ENCODE results near the gene MAMDC4. TPM values are rescaled to one million over a fixed set of nuclear protein-coding genes. Genes with fewer than 3 reads are reported as not detected.
A peak's percentile ranks its signal among the peaks of the same experiment; 100 is the strongest.
"Not testable (repeated sequence)": the region's sequence is repeated elsewhere in the genome, so short reads cannot be mapped to it uniquely, and the experiment has no call there.

MAMDC4 gene
- total and polyA plus RNA-seq, 7 donors, result 0.71 to 25.3 (median 2.4) TPM

DNA sequence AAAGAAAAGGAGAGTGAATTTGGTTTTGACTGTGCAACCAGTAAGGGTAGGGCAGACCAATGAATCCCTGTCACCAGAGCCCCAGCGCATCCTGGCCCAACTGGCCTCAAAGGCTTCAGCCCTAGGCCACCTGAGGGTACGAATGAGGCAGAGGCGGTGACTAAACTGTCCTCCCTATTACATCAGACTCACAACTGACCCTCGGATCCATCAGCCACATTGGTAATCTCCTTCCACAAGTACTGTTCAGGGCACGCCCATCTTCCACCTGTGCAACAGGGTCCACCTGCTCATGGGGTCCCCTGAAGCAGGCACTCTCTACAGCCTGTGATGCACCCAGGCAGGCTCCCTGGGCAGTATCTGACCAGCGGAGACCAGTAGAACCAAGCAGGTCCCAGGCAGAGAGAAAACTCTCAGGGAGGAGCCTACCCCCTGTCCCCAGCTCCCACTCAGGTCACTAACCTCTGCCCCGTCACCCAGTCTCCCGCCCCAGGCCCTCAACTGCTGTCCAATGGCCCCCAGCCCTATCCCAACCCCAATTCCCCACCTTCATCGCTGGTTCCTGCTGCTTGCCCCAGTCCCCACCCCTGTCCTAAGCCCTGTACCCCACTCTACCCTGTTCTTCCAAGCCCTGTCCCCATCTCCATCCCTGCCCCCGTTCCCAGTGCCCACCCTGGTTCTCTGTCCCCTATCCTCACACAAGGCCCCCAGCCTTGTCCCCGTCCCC lies 13.1 kb downstream of the MAMDC4 start:
- Histone ChIP-seq H3K4me3 (peak overlapping the region; percentile 93 to 100 (median 100)), H3K9me3 (no peaks in the 10 kb centered on the region), H3K36me3 (peaks cover 21 to 38% (median 31%) of the 10 kb centered on the region in 4 donors), H3K27ac (peak overlapping the region; percentile 90 to 97 (median 94)), H3K27me3 (no peaks in the 10 kb centered on the region), H3K4me1 (peaks cover 0 to 29% (median 21%) of the 10 kb centered on the region in 4 donors)
- no peak for DNase-seq
- WGBS, 2 donors, result 46 to 61% methylated on average over 11 of the region's 11 CpGs
- intact Hi-C loops (cut with DNase I), result loop anchor here (2.0 to 5.0 kb wide), 3 partner anchors 14 to 73 kb away; partner anchors contain the start of genes TMEM141 and TRAF2
- TF ChIP-seq POLR2AphosphoS5 (IDR thresholded peaks at IDR 0.05), result no peak
- no peak for TF ChIP-seq EP300 (IDR thresholded peaks at IDR 0.05)
- TF ChIP-seq, protein P1, sequence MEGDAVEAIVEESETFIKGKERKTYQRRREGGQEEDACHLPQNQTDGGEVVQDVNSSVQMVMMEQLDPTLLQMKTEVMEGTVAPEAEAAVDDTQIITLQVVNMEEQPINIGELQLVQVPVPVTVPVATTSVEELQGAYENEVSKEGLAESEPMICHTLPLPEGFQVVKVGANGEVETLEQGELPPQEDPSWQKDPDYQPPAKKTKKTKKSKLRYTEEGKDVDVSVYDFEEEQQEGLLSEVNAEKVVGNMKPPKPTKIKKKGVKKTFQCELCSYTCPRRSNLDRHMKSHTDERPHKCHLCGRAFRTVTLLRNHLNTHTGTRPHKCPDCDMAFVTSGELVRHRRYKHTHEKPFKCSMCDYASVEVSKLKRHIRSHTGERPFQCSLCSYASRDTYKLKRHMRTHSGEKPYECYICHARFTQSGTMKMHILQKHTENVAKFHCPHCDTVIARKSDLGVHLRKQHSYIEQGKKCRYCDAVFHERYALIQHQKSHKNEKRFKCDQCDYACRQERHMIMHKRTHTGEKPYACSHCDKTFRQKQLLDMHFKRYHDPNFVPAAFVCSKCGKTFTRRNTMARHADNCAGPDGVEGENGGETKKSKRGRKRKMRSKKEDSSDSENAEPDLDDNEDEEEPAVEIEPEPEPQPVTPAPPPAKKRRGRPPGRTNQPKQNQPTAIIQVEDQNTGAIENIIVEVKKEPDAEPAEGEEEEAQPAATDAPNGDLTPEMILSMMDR (IDR thresholded peaks at IDR 0.05), result no peak
- TF ChIP-seq POLR2A (IDR thresholded peaks at IDR 0.05), result no peak

DNA sequence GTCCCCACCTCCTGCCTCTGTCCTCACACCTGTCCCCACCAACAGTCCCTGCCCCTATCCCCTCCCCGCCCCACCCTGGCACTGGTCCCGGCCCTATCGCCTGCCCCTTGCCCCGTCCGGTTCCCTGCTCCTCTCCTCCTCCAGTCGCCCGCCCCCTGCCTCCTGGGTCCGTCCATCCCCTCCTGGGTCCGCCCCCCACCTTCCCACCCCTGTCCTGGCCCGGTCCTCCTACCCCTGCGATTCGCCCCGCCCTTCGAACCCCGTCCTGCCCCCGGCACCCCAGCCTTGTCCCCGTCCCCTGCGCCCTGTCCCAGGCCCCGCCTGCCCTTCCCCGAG lies 13.6 kb downstream of the MAMDC4 start:
- peak overlapping the region; percentile 93 to 100 (median 100) for H3K4me3 ChIP-seq
- intact Hi-C loops (cut with DNase I), result loop anchor here (1.0 to 5.0 kb wide), 4 partner anchors 15 to 79 kb away; partner anchors contain the start of genes FBXW5, TMEM141 and TRAF2
- H3K36me3 ChIP-seq, result peaks cover 21 to 33% (median 29%) of the 10 kb centered on the region in 4 donors
- TF ChIP-seq POLR2A (IDR thresholded peaks at IDR 0.05) (no peak), EP300 (IDR thresholded peaks at IDR 0.05) (no peak), POLR2AphosphoS5 (IDR thresholded peaks at IDR 0.05) (no peak)
- TF ChIP-seq, protein P1 (IDR thresholded peaks at IDR 0.05), result no peak
- peak; percentile 74 for DNase-seq
- H3K27me3 ChIP-seq, result no peaks in the 10 kb centered on the region
- peaks cover 0 to 29% (median 21%) of the 10 kb centered on the region in 4 donors for H3K4me1 ChIP-seq
- H3K9me3 ChIP-seq, result no peaks in the 10 kb centered on the region
- WGBS, 2 donors, result 2% methylated on average over 20 of the region's 20 CpGs
- H3K27ac ChIP-seq, result peak overlapping the region; percentile 90 to 97 (median 94)

DNA sequence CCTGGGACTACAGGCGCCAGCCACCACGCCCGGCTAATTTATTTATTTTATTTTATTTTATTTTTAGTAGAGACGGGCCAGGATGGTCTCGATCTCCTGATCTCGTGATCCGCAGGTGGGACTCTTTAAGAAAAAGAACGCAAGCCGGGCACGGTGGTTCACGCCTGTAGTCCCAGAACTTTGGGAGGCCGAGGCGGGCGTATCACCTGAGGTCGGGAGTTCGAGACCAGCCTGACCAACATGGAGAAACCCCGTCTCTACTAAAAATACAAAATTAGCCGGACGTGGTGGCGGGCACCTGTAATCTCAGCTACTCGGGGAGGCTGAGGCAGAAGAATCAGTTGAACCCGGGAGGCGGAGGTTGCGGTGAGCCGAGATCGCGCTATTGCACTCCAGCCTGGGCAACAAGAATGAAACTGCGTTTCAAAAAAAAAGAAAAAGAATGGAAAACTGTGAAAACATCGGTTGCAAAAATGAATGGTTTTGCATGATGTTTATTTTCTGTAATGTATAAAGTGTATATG lies 14.8 kb downstream of the MAMDC4 start:
- DNase-seq, result peak; percentile 65
- peak overlapping the region; percentile 93 to 100 (median 100) for H3K4me3 ChIP-seq
- intact Hi-C loops (cut with DNase I), result loop anchor here (1.0 to 5.0 kb wide), 2 partner anchors 75 to 77 kb away; partner anchors contain the start of genes FBXW5 and TMEM141
- 70 to 79% methylated on average over 29 of the region's 29 CpGs for WGBS, 2 donors
- H3K27ac ChIP-seq, result peak overlapping the region; percentile 90 to 97 (median 94)
- not testable (repeated sequence) for H3K9me3 ChIP-seq, H3K27me3 ChIP-seq
- peaks cover 0 to 29% (median 21%) of the 10 kb centered on the region in 4 donors for H3K4me1 ChIP-seq
- H3K36me3 ChIP-seq, result peaks cover 12 to 21% (median 18%) of the 10 kb centered on the region in 4 donors

DNA sequence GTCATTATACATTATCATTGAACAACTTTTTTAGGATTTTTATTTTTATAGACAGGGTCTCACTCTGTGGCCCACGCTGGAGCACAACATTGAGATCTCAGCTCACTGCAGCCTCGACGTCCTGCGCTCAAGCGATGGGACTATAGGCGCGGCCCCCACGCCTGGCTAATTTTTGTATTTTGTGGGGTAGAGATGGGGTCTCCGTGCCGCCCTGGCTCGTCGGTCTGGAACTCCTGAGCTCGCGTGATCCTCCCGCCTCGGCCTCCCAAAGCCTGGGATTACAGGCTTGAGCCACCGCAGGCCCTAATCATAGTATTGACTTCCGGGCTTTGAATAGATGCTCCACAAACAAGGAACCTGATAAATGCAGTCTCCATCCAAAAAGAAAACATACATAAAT lies 15.3 kb downstream of the MAMDC4 start:
- 98% methylated on average over 18 of the region's 18 CpGs for WGBS, 2 donors
- intact Hi-C loops (cut with DNase I), result loop anchor here (5.0 kb wide), 1 partner anchor 75 kb away; the partner anchor contains the start of gene TMEM141

More for the DNA sequence above, 15.3 kb downstream of the MAMDC4 start:
- Histone ChIP-seq H3K9me3 (no peaks in the 10 kb centered on the region), H3K27ac (no peak overlapping the region), H3K4me1 (peaks cover 0 to 29% (median 21%) of the 10 kb centered on the region in 4 donors), H3K36me3 (peaks cover 12 to 16% (median 13%) of the 10 kb centered on the region in 4 donors), H3K4me3 (no peak overlapping the region), H3K27me3 (no peaks in the 10 kb centered on the region)
- no peak for TF ChIP-seq POLR2A (IDR thresholded peaks at IDR 0.05)
- TF ChIP-seq POLR2AphosphoS5 (IDR thresholded peaks at IDR 0.05), result no peak
- no peak for TF ChIP-seq EP300 (IDR thresholded peaks at IDR 0.05)
- TF ChIP-seq, protein P1 (IDR thresholded peaks at IDR 0.05), result no peak
- no peak for DNase-seq

Data from sigmoid colon (tissue), 7 donors.